ENCODE data around the gene SLC25A26.
"Not testable (repeated sequence)": the region's sequence is repeated elsewhere in the genome, so short reads cannot be mapped to it uniquely, and the experiment has no call there.

The SLC25A26 gene

GRCh38 chr3:66406831-66407610 lies 186.2 kb downstream of the SLC25A26 start:
- FAIRE-seq (no peak), DNase-seq (ENCODE audit: insufficient read length, low spot score) (no peak)
- TF ChIP-seq POLR2A (IDR thresholded peaks at IDR 0.05; ENCODE audit: low read depth, low read length), result no peak

DNA sequence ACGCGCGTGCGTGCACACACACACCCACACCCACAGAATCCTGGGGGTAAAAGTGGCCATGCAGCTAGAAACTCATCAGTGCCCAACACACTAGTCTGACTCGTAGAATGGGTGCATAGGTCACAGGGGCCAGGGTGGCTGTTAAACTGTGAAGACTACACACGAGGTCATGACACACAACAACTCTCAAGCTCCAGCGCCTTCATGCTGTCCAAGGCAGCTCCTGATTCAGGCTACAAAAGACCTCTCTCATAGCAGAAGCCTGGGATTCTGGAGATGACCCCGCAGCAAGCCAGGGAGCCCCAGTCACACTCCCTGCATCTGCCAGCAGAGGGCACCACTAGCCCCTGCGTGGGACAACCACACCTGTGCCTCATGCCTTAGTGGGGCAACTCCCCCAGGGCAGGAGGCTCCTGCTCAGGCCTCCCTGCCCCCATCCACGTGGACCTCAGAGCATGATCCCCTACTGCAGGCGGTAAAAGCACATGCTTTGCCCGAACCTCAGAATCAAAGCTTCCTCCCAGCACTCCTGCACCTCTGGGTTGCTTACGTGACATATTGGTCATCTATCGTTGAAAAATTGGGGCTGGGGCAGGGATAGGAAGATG lies 186.9 kb downstream of the SLC25A26 start:
- FAIRE-seq, result no peak
- DNase-seq (ENCODE audit: insufficient read length, low spot score), result peak; percentile 69
- TF ChIP-seq POLR2A (IDR thresholded peaks at IDR 0.05; ENCODE audit: low read depth, low read length), result no peak

DNA sequence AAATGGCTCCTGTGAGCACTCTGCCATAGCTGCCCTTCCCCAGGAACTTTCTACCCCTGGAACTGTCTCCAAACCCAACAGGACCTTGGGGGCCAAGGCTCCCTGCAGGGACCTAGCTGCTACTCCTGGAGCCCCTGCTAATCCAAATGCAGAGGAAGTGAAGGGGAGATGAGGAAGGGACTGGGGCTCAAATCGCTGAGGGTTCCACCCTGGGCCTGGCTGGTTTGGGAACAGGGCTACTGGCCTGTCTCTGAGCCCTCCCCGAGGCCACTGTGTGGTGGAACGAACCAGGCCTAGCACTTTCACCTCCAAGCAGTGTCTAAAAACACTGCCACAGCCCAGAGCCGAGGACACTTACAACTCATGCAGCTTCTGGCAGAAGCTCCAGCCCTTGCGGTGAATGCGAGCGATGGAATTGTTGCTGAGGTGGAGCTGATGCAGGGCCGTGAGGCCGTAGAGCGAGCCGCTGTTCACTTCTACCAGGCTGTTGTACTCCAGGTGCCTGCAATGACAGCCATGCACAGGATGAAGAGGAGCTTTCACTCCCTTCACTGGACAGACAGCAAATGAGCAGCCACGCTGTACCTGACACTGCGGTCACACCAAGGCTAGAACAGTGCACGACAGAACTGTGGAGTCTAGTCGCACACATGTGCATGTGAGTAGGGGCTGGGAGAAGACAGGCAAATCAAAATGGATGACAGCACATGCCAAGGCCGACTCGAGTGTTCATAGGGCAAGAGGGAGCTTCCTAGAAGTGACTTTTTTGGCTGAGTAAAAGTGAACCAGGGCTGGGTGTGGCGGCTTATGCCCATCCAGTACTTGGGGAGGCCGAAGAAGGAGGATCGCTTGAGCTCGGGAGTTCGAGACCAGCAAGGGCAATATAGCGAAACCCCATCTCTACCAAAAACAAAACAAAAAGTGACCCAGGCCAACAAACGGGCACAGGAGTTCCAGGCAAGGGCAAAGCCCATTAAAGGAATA lies 189.3 kb downstream of the SLC25A26 start:
- DNase-seq (ENCODE audit: insufficient read length, low spot score) (no peak), FAIRE-seq (no peak)
- no peak for TF ChIP-seq POLR2A (IDR thresholded peaks at IDR 0.05; ENCODE audit: low read depth, low read length)

DNA sequence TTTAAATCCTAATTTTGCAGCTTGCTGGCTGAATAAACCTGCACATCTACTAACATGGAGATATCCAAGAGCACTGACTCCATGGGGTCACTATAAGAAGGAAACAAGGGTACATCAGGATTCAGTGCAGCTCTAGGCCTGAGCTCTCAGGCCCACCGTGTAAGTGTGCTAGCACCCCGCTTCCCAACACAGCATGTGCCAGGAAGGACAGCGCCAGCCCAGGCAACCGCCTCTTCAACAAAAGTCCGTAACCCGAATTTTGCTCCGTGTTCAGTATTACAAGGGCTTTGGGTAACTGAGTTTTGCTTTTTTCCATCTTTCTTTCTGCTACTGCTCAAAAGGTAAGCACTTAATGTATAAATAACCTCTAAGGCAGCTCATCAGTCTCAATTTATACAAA lies 190.2 kb downstream of the SLC25A26 start:
- no peak for TF ChIP-seq POLR2A (IDR thresholded peaks at IDR 0.05; ENCODE audit: low read depth, low read length)
- FAIRE-seq (no peak), DNase-seq (ENCODE audit: insufficient read length, low spot score) (no peak)

DNA sequence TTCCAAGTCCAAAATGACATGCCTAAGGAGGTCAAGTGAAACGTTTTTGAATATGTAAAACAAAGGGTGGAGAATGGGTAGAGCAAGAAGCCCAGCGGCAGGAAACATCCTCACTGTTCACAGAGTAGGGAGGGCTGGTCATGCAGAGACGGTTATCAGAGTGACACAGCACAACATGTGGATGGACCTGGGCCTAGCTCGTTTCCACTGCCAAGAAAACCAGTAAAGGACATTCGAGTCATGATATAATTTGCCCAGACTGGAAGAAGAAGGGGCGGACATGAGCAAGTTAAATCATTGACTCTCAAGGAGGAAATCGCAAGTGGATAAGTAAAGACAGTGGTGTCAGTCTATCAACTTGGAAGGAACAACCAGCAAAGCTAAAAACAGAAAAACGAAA lies 190.7 kb downstream of the SLC25A26 start:
- no peak for TF ChIP-seq POLR2A (IDR thresholded peaks at IDR 0.05; ENCODE audit: low read depth, low read length)
- DNase-seq (ENCODE audit: insufficient read length, low spot score) (no peak), FAIRE-seq (no peak)

DNA sequence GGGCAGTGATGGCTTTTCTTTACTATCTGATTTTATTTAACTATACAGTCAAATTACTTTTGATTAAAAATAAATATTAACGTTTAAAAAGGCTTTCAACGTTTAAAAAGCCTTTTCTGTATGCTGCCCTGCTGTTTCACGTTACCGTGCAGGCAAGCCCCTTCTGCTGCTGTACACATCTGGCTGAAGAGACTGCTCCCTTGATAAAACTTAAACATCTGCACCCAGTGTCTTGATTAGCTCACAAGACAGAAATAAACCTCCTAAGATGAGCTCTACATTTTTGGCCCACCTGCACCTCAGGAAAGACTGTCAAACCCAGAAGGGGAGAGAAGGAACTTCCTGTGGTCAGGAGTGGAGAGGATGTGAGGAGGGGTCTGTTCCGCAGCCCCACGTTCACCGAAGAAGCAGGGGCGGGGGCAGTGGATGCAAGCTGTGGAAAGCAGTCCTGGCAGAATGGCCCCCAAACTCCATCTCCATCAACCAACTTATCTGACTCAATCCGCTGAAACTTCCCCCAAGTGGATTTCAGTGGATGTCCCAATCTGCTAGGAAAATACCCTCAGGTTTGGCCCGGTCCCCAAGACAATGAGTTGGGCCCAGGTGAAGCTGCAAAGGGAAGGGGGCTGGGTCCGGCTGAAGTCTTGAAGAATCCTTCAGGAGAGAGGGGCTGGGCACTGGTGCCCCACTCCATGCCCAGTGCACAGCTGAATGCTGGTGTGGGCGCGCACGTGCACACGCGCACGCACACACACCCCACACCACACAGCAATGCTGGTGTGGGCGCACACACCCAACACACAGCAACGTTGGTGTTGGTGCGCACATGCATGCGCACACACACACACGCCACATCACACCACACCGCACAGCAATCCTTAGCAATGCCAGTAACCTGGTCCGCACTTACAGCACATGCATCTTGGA lies 191.4 kb downstream of the SLC25A26 start:
- DNase-seq (ENCODE audit: insufficient read length, low spot score), result no peak
- FAIRE-seq, result no peak
- no peak for TF ChIP-seq POLR2A (IDR thresholded peaks at IDR 0.05; ENCODE audit: low read depth, low read length)

DNA sequence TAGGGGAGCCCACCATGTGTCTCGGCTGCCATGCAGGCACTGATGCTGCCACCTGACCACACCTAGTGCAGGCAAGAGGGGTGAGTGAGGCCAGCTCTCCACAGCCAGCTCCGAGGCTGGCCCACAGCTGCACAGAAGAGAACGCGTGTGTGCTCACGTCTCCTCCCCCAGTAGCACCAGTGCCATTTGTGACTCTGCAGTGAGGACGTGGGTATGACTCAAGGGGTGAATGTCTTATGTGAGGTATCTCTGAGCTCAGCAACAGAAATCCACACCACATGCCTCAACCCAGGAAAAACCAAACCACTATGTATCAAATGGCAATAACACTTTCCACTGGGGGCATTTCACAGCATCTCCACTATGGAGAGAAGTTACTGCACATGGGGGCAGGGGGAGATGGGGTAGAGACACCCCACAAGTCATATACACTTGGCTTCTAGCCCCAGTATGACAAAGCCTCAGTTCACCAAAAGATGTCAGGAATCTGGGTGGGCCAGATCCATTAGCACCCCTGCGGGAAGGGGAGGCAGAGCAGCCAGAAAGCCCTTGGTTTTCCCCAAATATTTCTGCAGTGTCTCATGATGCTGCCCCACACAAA lies 192.4 kb downstream of the SLC25A26 start:
- TF ChIP-seq POLR2A (IDR thresholded peaks at IDR 0.05; ENCODE audit: low read depth, low read length), result no peak
- FAIRE-seq (peak; percentile 88), DNase-seq (ENCODE audit: insufficient read length, low spot score) (peak; percentile 80)

DNA sequence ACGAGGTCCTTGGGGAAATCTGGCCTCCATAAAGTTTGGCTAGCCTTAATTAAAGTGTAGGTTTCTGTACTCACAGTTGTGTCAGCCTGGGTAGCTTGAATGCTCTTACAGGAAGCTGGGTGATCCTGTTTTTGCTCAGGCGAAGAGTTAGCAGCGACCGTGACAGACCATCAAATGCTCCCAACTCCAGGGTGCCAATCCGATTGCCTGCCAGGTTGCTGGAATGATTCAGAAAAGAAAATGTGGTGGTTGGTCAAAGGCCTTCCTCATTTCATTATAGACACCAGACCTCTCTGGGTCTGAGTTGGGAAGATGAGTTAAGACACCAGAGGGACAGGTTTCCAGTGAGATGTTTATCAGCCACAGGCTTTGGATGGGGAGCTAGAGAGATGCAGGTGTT lies 194.0 kb downstream of the SLC25A26 start:
- DNase-seq (ENCODE audit: insufficient read length, low spot score) (no peak), FAIRE-seq (no peak)
- no peak for TF ChIP-seq POLR2A (IDR thresholded peaks at IDR 0.05; ENCODE audit: low read depth, low read length)

DNA sequence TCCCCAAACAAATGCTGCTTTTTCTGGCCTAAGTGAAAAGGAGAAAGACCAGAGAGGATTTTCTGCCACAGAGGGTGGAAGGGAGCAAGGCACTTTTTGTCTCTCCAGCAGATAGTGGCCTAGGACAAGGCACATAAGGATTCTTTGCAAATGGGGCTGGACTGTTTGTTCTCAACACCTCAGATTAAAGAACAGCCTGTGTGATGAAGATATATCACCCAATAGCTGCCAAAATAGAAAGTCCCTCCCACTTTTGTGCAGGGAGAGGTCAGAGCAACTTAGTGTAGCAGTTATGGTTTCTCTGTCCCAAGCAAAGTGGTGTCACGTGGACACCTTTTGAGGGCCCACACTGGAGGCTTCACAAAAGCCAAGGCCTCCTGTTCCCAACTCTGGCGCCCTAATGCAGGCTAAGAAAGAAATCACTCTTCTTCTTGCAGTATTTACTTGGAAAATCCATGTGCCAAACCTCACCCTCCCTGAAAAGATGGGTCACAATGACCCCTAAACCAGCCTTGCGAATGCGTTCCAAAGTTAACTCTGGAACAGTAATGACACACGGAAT lies 195.1 kb downstream of the SLC25A26 start:
- TF ChIP-seq POLR2A (IDR thresholded peaks at IDR 0.05; ENCODE audit: low read depth, low read length), result no peak
- no peak for DNase-seq (ENCODE audit: insufficient read length, low spot score)
- FAIRE-seq, result no peak

DNA sequence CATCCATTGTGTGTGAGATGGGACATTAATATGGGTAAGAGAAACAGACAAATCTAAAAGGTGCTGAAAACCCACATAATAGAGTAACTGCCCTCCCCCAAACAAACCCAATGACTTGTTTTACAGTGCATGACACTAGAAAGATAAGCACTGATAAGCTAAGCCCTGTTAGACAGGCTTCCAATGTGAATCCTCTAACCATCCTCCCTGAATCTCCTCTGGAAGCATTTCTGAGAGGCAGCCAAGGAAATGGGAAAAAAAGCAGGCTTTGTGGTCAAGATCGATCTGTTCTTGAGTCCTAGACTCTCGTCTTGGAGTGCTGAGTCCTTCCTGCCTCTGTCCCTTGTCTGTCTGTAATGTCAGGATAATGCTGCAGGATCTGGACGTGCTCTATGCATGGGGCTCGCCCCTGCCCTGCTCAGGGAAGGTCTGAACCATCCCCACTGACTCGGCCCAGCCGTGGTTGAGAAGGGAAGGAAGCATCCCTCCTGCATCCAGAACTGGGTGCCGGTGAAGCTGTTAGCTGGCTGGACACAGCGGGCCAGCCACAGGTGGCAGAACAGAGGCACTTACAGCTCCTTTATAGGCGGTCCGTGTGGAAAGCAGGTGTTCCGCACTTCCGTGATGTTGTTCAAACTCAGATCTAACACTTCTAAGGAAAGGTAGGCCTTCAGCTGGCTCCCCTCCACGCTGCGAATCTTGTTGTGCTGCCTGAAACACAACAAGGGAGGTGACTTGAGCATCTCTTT lies 195.9 kb downstream of the SLC25A26 start:
- no peak for FAIRE-seq

DNA sequence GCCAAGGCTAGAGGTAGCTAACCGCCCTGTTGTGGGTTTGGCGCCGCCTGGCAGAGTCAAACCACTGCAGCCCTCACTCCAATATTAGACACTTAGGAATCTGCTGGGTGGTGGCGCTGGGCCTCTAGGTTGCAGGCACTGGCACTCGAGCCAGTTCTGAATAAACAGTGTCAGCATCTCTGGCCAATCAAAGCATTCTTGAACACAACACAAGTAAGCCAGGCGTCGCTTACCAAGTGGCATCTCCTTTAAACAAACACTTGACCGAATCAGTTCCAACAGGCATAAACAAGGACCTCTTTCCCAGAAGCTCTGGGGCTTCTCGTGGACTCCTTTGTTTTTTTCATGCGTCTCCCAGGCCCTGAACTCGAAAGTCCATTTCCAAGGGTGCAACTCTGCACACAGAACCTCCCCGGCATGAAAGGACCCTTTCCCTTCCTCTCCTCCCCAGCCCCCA lies 197.7 kb downstream of the SLC25A26 start:
- no peak for TF ChIP-seq POLR2A (IDR thresholded peaks at IDR 0.05; ENCODE audit: low read depth, low read length)
- no peak for FAIRE-seq
- DNase-seq (ENCODE audit: insufficient read length, low spot score), result no peak

More for the DNA sequence above, 195.9 kb downstream of the SLC25A26 start:
- DNase-seq (ENCODE audit: insufficient read length, low spot score), result no peak
- no peak for TF ChIP-seq POLR2A (IDR thresholded peaks at IDR 0.05; ENCODE audit: low read depth, low read length)

DNA sequence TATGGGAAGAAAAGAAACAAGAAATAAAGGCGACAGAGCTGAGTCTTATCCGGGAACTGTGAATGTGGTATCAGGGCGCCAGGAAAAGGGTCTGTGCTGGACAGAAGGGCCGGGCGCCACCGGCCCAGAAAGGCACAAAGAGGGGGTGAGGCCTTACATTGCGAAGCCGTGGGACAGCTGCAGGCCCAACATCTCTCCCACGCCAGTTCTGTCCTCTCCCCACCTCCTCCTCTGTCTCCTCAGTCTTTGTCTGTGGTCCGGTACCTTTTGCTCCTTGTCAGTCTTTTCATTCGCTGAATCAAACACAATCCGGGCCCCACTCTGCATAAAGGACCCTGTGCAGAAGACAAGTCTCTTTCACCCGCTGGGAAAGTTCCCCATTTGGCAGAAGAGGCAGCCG lies 198.2 kb downstream of the SLC25A26 start:
- no peak for FAIRE-seq
- no peak for TF ChIP-seq POLR2A (IDR thresholded peaks at IDR 0.05; ENCODE audit: low read depth, low read length)
- DNase-seq (ENCODE audit: insufficient read length, low spot score), result no peak

DNA sequence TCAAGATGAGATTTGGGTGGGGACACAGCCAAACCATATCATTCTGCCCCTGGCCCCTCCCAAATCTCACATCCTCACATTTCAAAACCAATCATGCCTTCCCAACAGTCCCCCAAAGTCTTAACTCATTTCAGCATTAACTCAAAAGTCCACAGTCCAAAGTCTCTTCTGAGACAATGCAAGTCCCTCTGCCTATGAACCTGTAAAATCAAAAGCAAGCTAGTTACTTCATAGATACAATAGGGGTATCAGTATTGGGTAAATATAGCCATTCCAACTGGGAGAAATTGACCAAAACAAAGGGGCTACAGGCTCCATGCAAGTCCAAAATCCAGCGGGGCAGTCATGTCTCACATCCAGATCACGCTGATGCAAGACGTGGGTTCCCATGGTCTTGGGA lies 200.3 kb downstream of the SLC25A26 start:
- DNase-seq (ENCODE audit: insufficient read length, low spot score); FAIRE-seq: not testable (repeated sequence)

DNA sequence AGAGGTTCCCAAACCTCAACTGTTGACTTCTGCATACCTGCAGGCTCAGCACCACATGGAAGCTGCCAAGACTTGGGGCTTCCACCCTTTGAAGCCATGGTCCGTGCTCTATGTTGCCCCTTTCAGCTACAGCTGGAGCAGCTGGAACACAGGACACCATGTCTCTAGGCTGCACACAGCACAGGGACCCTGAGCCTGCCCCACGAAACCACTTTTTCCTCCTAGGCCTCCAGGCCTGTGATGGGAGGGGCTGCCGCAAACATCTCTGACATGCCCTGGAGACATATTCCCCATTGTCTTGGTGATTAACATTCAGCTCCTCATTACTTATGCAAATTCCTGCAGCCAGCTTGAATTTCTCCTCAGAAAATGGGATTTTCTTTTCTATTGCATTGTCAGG lies 201.1 kb downstream of the SLC25A26 start:
- not testable (repeated sequence) for FAIRE-seq; DNase-seq (ENCODE audit: insufficient read length, low spot score)

Data from H54 (cell line).